Measurements from ENCODE around the gene NFATC1.

DNA sequence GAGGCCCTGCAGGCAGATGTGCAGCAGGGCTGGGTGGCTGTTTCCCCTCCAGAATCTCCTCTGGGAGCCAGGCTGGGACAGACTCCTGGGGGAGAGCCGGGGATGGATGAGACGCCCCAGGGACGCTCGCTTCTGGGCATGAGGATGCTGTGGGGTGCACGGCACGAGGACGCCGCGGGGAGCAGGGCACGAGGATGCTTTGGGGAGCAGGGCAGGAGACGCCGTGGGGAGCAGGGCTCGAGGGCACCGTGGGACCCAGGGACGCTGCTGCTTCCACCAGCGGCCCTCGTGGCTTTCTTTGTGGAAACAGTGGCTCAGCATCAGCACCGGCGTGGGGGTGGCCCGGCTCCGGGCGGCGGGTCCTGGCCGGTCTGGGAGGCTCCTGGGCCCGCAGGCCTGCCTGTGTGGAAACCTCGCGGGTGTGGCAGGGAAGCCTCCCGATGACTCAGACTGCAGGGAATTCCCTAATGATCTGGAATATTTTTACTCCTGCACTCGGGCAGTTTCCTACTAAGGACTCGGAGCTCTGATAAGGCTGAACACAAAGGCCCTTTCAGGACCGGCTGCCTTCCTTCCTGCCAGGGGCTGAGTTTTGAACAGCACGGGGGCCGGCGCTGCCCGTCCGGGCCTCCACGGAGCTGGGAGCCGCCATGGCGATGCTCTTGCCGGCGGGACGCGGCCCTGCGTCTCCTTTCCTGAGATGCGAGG, 62.6 kb downstream of the NFATC1 start:
- no peak for TF ChIP-seq CTCF (IDR thresholded peaks at IDR 0.05; ENCODE audit: low read depth, low read length, poor library complexity, severe bottlenecking)
- no peak for TF ChIP-seq EZH2phosphoT487 (IDR thresholded peaks at IDR 0.05; ENCODE audit: borderline replicate concordance, low read length)
